SK-N-MC (cell line): ENCODE measurements around the gene CHI3L2.

Experiments used
- EZH2 ChIP-seq: fragments of 200-600 bp; sonication (generic); IDR thresholded peaks from one replicate; pipeline ENCODE4 v1.6.1; 2017; ENCODE audit warnings: antibody characterized with exemption
- POLR2AphosphoS5 ChIP-seq: IDR thresholded peaks from 2 replicates; pipeline ENCODE4 v1.6.1; 2012; ENCODE audit warnings: mild to moderate bottlenecking, low read depth, low read length, borderline replicate concordance

GRCh38 chr1:111252786-111253185 lies 25.3 kb downstream of the CHI3L2 start:
- TF ChIP-seq EZH2, result no peak
- TF ChIP-seq POLR2AphosphoS5, result no peak
